NAMALWA (cell line): ENCODE data around the gene PPP1R9A.
A peak's percentile ranks its signal among the peaks of the same experiment; 100 is the strongest.

Experiments
- DNase-seq: peaks from one replicate; pipeline ENCODE4 v3.0.0-alpha.2; 2015; ENCODE audit warnings: low spot score

Gene PPP1R9A

GRCh38 chr7:95321720-95322119, 414.3 kb downstream of the PPP1R9A start:
- no peak for DNase-seq

- DNase-seq: no peak
Observed at GRCh38 chr7:95322396-95322795, 415.0 kb downstream of the PPP1R9A start.

- no peak for DNase-seq
Observed at GRCh38 chr7:95322854-95323253, 415.5 kb downstream of the PPP1R9A start.

- no peak for DNase-seq
Observed at GRCh38 chr7:95323410-95324129, 416.2 kb downstream of the PPP1R9A start.

GRCh38 chr7:95324431-95324830, 417.0 kb downstream of the PPP1R9A start, which contains the start of gene PON1:
Gene PON1 (minus strand): TSS chr7:95324532. CDS start chr7:95324475, 57 bp downstream.
- DNase-seq: no peak

GRCh38 chr7:95327356-95327755, 420.0 kb downstream of the PPP1R9A start:
- no peak for DNase-seq

GRCh38 chr7:95330204-95330960, 423.0 kb downstream of the PPP1R9A start:
- peak; percentile 35 for DNase-seq

GRCh38 chr7:95330961-95331337, 423.6 kb downstream of the PPP1R9A start:
- no peak for DNase-seq

- no peak for DNase-seq
Observed at GRCh38 chr7:95334447-95334846, 427.1 kb downstream of the PPP1R9A start.

- DNase-seq: no peak
Observed at GRCh38 chr7:95335093-95335492, 427.7 kb downstream of the PPP1R9A start.

- no peak for DNase-seq
Observed at GRCh38 chr7:95338832-95339231, 431.4 kb downstream of the PPP1R9A start.

- DNase-seq: no peak
Observed at GRCh38 chr7:95340491-95340890, 433.1 kb downstream of the PPP1R9A start.

GRCh38 chr7:95342029-95342428, 434.6 kb downstream of the PPP1R9A start:
- DNase-seq: no peak

GRCh38 chr7:95342642-95343307, 435.4 kb downstream of the PPP1R9A start:
- no peak for DNase-seq
